Left cardiac atrium (tissue), 4 donors: ENCODE data around the gene JAM2. TPM values are rescaled to one million over a fixed set of nuclear protein-coding genes. Genes with fewer than 3 reads are reported as not detected.
"Not testable (repeated sequence)": the region's sequence is repeated elsewhere in the genome, so short reads cannot be mapped to it uniquely, and the experiment has no call there.

ENCODE experiments used
- ATAC-seq, 2 donors: fragments of 200-7000 bp; cut with Tn5 transposase; one replicate each; pipeline ENCODE4 v1.9.1; 2020; ENCODE audit warnings: mild to moderate bottlenecking in 2 of 2, moderate library complexity in 2 of 2
- DNase-seq: peaks from one replicate; pipeline ENCODE4 v3.0.0-alpha.2; 2020
- intact Hi-C, 2 donors: fragments of 100-400 bp; cut with DNase I; formaldehyde crosslinking; loops; one replicate each; pipeline versions ENCODE4 v1.14.1 to v1.15.1; 2022 to 2023
- long read RNA-seq: library from polyadenylated mRNA; unstranded; transcript quantifications from one replicate; pipeline ENCODE4 v2.0.0, GENCODE V29; 2021
- total RNA-seq, 2 donors: library from RNA; stranded (reverse); fragmentation: NEBNext Ultra II Directional; extraction: Animal tissue kit (Norgen Biotek cat#: 25700); gene quantifications; one replicate each; pipeline ENCODE4 v1.2.1, GENCODE V29; 2021
- donor health status: DM: no; HTN: yes; CAD: no.
- donor health status: DM: no; HTN: yes; CAD: no; lungs with severe emphysema.
- donor health status: DM: yes; HTN: yes; CAD: no.
- donor health status: Dilated cardiomyopathy.

The JAM2 gene, protein sequence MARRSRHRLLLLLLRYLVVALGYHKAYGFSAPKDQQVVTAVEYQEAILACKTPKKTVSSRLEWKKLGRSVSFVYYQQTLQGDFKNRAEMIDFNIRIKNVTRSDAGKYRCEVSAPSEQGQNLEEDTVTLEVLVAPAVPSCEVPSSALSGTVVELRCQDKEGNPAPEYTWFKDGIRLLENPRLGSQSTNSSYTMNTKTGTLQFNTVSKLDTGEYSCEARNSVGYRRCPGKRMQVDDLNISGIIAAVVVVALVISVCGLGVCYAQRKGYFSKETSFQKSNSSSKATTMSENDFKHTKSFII
- total RNA-seq = 10 to 100 TPM; 35.9 to 41.8 TPM
- long read RNA-seq, full-length matches to known transcripts = 2 of 5 reads
- long read RNA-seq, partial matches to known transcripts = 0 of 5 reads
- long read RNA-seq, other reads (novel, unspliced or antisense) = 3 of 5 reads

DNA sequence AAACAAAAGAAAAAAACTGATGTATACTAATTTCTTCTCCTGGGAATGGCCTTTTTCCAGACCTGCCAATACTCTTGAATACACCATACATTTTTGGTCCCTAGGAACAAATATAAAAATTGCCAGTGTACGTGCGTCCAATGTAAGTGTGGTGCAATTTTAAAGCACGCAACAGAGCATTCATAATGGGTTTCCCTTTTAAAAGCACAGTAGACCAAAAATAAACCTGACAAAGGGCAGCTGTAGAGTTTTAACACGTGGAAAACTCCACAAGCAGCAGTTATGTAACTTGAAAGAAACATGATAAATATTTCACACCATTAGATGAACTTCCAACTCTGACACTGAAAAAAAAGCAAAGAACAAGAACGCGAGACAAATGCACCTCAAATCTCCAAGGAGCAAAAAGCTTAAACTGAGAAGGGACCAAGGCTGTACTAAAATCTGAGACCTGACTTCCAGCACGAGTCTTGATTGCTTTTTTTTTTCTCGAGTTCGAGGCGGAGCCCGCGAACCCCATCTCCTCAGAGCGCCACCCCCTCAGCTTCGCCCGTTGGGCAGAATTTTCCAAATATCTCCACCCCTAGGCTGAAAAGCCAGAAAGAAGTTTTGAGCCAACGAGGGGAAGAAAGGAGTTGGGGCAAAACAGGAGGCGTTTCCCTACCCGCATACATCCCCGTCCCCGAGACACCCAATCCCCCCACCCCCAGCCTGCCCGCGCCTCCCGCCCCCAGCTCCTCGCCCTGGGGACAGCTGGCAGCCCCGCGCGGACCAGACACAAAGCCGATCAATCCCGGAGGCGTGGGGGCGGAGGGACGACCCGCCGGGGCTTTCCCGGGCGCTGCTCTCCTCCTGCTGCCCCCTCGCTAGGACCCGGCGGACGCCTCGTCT, at the start of gene JAM2:
JAM2 (plus strand) TSS at position 599 of the 891 bp plus-strand sequence. CDS start 564 bp downstream, outside the sequence.
- ATAC-seq = peak; percentile 73 to 78
- DNase-seq = peak; percentile 55
- intact Hi-C loops = no loop called here

DNA sequence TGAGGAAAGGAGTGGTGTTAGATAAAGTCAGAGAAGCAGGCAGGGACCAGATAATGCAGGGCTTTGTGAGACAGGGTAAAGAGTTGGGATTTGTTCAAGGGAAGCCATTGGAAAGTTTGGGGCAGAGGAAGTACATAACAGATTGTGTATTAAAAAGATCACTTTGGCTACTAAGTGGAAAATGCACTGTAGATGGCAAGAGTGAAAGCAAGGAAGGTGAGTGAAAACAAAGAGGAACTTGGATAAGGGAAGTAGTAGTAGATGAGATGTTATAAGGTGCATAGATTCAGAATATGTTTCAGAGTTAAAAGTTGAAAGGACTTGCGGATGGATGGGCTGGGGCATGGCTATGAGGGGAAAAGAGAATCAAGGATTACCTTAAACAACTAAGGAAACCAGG, 49.2 kb upstream of the JAM2 start:
- DNase-seq = no peak
- ATAC-seq = no peak
- intact Hi-C loops = no loop called here

DNA sequence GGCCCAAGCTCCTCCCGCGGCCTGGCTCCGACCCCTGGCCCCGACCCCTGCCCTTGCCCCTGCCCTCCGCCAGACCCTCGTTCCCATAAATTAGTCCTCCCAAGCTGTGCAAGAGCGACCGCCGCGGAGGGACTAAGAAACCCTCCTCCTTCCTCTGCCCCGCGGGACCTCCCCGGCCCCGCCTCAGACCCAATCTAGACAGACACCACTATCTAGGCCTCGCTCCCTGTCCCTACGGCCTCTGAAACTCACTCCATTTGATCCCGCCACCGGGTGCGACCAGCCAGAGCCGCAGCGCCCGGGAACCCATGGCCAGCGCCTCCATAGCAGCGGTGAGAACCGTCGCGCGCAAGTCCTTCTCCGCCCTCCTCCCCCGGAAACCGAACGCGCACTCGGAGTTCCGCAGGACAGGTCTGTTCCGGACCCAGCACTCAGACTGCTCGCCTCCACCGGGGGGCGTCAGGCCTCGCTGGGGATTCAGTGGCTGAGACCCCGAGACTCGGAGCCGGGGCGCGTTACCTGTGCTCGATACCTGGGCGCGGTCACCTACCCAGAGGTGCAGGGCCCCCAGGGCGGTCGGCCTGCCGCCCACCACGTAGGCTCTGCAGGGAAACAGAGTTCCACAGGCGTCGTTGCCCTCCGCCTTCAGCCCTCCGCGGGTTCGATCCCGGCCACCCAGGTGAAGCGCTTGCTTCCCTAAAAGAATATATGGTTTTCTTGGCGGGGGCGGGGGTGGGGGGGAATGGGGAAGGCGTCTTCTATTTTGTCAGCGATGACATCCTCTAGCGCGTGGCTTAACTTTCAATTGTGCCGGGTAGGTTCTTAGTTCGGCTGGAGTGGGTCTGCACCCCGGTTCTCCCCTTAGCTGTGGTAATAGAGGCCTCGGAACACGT, 31.7 kb upstream of the JAM2 start, which contains the start of gene MRPL39:
MRPL39 (minus strand) TSS at position 331 of the 893 bp plus-strand sequence; CDS start at position 325, 6 bp downstream.
- ATAC-seq (peak; percentile 97 to 98), DNase-seq (peak; percentile 90)
- intact Hi-C loops = loop anchor here (1.0 to 5.0 kb wide), 4 partner anchors 35 to 195 kb away; no protein-coding TSS in a partner anchor

DNA sequence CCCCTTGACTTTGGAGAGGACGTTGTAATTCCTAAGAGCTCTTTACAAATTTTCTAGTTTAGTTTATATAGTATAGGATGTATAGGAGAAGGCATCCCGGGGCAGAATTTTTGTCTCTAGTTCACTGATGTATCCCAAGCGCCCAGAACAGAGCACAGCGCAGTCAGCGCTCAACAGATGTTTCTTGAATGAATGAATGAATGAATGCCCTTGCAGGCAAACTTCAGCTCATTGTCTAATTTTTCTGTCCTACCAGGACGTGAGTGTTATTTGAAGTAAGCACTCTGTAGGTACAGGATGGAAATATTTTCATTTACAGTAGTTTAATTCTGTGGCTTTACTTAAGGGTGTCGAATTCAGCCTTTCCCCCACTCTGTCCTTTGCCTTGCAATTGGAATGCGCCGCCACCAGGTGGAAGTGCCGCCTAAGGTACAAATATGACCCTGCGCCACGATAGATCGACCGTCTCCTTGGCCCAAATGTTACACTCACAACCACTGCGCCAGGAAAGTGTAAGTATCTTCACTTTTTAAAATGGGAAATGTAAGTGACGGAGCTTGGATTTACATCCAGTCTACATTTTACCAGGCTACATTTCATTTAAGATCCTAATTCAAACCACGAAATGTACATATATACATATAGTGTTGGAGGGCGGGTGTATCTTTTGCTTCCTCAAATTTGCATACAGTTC, 30.9 kb upstream of the JAM2 start:
- DNase-seq (peak; percentile 83), ATAC-seq (peak; percentile 96)
- intact Hi-C loops = loop anchor here (1.0 to 5.0 kb wide), 4 partner anchors 34 to 194 kb away; no protein-coding TSS in a partner anchor

DNA sequence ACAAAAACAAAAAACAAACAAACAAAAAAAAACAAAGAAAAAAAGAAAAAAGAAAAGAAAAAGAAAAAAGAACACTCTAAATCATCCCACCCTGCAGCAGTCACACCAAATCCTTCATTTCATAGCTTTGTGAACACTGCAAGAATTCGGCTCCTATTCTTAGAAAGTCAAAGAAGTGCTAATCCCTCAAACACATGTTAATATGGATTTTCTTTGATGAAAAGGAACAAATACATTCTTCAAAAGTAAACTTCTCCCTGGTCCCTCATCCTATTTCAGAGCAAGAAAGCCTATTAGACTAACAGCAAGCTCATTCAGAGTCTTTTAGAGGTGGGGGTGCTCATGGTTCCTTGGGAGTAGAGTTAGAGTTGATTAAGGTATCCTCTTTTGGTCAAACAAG, 24.6 kb upstream of the JAM2 start:
- DNase-seq = no peak
- no peak for ATAC-seq
- intact Hi-C loops = no loop called here

DNA sequence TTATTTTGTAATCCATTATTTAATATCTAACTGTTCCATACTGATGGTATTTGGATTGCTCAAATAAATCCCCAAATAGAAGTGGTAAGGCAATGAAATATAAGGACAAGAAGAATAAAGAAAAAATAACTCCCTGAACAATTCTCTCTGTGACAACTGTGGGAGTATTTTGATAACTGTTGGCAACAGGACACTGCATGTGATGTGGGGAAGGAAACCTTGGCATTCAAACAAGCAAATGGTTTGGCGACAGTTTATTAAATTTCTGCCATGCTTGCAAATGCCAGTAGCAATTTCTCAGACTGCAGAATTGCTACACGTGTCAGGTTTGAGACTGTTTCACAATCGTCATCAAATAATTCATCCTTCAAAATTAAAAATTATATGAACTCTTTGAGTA, 23.2 kb upstream of the JAM2 start:
- intact Hi-C loops = no loop called here
- peak in 1 of 2 donors; percentile 65 for ATAC-seq
- no peak for DNase-seq

DNA sequence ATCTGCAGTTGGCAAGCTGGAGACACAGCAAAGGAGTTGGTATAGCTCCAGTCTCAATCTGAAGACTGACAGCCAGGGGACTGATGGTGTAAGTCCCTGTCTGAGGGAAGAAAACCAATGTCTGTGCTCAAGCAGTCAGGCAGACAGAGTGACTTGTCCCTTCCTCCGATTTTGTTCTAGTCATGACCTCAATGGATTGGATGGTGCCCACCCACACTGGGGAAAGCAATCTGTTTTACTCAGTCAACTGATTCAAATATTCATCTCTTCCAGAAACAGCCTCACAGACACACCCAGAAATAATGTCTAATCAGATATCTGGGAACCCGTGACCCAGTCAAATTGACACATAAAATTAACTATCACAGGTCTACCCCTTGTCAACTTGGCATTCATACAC, 19.9 kb upstream of the JAM2 start:
- intact Hi-C loops = no loop called here
- DNase-seq (no peak), ATAC-seq (no peak)

DNA sequence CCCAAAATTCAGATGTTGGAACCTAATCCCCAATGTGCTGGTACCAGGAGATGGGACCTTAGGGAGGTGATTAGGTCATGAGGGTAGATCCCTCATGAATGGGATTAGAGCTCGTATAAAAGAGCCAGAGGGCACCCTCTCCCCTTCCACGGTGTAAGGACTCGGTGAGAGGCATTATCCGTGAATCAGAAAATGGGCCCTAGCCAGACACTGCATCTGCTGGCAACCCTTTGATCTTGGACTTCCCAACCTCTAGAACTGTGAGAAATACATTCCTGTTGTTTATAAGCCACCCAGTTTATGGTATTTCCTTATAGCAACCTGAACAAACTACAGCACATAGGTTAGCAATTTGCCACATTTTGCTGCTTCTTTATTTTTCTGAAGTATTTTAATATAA, 14.5 kb upstream of the JAM2 start:
- intact Hi-C loops = no loop called here
- ATAC-seq = no peak
- no peak for DNase-seq

DNA sequence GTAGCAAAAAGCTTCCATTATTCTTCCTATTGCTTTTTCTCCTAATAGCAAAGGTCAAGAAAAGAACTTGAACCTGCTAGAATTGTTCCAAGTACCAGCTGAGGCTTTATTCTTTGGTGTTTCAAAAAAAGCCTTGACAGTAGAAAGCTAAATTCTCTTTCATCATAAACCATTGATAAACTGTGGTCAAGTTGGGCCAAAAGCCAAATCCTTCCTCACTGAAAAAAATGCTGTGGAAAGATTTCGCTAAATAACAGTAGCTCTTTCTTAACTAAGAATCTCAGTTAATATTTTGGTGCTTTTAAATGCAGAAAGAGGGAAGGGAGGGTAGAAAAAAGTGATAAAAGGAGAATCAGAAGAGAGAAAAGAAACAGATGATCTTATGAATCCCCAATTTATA, 14.0 kb upstream of the JAM2 start:
- intact Hi-C loops = no loop called here
- ATAC-seq (no peak), DNase-seq (no peak)

DNA sequence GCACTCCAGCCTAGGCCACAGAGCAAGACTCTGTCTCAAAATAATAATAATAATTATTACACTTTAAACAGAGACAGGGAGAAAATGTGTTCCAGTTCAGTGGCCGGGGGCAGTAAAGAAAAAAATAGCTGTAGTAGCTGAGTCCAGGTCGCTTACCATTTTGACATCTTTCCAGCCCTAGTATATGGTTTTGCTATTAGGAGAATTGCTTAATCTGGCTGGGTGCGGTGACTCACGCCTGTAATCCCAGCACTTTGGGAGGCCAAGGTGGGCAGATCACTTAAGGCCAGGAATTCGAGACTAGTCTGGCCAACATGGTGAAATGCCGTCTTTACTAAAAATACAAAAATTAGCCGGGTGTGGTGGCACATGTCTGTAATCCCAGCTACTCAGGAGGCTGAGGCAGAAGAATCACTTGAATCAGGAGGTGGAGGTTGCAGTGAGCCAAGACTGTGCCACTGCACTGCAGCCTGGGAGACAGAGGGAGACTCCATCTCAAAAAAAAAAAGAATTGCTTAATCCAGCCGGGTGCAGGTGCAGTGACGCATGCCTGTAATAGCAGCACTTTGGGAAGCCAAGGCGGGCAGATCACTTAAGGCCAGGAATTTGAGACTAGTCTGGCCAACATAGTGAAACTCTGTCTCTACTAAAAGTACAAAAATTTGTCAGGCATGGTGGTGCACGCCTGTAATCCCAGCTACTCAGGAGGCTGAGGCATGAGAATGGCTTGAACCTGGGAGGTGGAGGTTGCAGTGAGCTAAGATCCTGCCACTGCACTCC, 13.1 kb upstream of the JAM2 start:
- ATAC-seq, intact Hi-C loops, DNase-seq: not testable (repeated sequence)

DNA sequence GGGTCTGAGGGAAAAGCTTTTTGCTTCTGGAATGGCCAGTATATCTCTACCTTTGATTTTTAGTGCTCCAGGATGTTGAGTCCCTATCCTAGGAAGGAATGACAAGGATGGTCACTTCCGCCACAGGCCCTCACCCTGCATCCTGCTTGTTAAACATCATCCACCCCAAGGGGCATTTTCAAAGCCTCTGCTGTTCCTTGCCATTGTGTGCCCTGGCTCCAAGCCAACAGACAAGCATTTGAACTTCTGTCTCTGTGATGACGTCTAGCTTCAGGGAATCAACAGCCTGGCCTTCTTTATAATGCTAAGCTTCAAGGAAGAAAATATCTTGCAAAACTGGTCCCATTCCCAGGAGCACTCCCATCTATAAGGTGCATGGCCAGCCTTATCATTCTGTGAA, 12.3 kb upstream of the JAM2 start:
- ATAC-seq (peak in 1 of 2 donors; percentile 22), DNase-seq (peak; percentile 58)

DNA sequence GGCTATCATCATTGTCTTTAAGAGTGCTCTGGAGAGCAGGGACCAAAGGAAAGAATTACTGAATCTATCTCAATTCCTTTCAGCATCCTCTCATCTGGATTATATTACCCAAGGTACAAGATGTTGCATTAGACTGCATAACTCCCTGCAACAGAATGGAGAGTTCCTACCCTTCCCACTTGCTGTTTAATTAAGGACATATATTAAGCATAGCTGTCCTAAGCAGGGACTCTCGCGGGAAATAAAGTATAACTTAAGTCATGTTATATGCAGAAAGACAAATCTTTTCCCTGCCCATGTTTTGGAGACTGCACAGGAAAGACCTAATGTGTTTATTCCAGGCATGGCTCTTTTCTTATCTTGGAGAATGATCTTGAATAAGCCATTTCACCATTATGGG, 6.8 kb upstream of the JAM2 start:
- DNase-seq (no peak), ATAC-seq (no peak)
- intact Hi-C loops = no loop called here

More for the DNA sequence above, 12.3 kb upstream of the JAM2 start:
- intact Hi-C loops = no loop called here

DNA sequence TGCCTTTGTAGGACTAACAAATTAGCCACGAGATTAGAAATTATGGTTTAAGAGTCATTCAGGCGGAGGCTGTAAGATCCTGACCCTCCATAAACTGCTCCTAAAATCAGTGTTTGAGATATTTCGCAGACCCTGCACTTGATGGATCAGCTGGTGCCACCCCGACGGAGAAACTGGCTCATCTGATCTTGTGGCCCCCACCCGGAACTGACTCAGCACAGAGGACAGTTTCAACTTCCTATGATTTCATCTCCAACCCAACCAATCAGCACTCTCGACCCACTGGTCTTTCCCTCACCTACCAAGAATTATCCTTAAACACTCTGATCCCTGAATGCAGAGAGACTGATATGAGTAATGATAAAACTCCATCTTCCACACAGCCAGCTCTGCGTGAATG, 3.7 kb upstream of the JAM2 start:
- DNase-seq (no peak), ATAC-seq (no peak)
- intact Hi-C loops = no loop called here

DNA sequence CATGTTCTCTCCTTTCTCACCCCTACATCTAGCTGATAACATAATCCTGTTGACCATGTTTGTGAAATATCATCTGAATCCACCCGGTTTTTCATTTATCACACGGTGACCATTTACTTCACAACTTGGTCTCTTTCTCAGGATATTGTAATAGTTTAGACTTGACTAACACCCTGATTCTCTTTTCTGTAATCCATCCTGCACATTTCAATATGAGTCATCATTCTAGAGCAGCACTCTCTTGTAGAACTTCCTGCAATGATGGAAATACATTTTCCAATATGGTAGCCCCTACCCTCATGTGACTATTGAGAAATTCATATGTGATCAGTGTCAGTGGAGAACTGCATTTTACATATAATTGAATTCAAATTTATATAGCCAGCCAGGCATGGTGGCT, 2.3 kb upstream of the JAM2 start:
- intact Hi-C loops = no loop called here
- no peak for DNase-seq
- ATAC-seq = no peak

DNA sequence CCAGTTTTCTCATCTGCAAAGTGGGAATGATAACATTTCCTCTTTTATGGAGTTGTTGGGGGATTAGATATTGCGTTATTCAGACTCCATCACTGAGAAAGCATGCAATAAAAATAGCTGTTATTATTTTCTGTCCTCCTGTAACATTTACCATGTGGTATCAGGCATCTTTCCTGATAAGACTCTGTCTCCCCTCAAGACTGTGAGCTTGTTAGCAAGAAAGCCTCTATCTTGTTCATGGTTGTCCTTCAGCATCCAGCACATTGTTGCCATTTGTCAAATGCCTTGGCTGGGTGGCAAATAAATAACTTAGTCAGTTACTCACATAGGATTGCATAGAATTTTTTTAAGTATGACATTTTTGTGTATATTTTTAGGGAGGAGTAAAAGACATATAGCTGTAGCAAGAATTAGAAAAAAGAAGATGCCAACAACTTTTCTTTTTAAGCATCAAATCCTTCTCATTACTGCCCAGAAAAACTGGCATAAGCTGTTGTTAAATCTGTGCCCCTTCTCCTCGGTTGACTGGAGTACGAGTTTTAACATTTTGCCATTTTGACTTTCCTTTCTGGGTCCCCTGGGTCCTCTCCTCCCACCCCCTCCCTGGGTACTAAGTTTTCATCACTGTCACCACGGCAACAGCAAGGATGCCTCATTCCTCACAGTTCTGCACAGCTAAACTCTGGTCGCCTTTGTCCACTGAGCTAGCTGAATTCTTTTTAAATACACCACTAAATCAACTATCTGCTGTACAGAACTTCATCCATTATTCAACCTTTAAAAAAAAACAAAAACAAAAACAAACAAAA, 1.0 kb upstream of the JAM2 start:
- ATAC-seq (no peak), DNase-seq (no peak)
- intact Hi-C loops = no loop called here

DNA sequence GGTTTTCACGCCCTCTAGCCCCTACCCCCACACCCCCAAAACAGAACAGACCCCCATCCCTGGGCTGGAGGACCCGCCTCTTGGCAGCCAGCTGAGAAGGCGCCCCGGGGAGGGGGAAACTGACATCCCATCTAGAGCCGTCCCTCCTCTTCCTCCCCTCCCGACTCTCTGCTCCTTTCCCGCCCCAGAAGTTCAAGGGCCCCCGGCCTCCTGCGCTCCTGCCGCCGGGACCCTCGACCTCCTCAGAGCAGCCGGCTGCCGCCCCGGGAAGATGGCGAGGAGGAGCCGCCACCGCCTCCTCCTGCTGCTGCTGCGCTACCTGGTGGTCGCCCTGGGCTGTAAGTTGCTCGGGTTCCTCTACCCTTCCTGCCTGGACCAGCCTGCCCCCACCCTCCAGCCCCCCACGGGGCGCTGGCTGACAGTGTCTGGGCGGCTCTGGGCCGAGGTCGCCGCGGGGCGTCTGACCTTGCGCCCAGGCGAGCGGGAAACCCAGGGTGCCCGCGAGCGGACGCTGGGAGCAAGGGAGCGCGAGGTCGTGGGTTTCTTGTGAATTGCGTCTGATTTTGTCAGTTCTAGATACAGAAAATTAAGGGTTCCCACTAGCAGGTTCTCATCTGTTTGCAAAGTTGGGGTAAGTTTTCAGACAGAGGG, 618 bp downstream of the JAM2 start:
- intact Hi-C loops = loop anchor here in 1 of 2 donors (5.0 to 10.0 kb wide), 2 partner anchors 32 to 65 kb away; partner anchors contain the start of gene MRPL39
- DNase-seq (peak; percentile 61), ATAC-seq (peak; percentile 83 to 90)
